GM19372 (cell line): ENCODE results near the gene POU2AF3.
"Not testable (repeated sequence)": the region's sequence is repeated elsewhere in the genome, so short reads cannot be mapped to it uniquely, and the experiment has no call there.

Experiments used
- ATAC-seq: cut with Tn5 transposase; IDR thresholded peaks from one replicate; pipeline ENCODE4 v1.9.1; 2021; ENCODE audit warnings: mild to moderate bottlenecking, low read depth, moderate library complexity; ENCODE audit not compliant: unreplicated experiment

POU2AF3 gene

DNA sequence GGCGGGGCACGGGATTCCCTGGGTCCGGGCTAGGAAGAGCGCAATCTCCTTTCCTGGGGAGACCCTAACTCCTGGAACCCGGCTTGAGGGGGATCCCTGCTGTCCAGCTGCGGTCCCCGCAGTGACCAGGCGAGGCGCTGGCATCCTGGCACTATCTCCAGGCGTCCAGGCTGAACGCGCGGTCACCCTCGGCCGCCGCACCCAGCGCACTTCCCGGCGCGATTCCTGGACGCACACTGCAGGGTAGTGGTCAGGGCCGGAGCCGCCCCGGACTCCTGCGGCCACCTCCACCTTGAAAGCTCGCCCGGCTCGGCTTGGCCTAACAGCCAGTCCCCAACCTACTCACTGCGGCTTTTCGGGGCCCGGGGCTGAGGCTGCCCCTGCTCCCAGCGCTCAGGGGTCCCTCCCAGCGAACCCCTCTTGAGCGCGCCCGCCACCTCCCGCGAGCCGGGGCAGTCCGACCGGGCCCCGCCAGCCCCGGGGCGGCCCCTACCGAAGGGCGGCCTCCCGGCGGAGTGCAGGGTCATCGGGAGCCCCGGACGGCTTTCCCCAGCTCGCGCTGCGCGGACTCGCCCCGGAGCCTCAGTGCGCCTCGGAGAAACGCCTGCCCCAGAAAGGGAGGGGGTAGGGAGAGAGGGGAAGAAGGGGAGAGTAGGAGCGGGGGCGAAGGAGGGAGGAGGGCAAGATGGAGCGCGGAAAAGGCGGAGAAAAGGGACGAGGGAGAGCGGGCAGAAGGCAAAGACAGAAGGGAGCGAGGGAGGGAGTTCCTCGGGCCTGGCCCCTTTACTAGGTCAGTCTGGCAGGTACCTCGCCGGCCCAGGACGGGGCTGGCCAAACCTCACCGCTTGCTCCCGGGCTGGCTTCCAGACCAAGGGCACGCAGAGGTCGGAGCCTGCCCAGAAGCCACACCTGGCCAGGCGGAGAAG is 1.0 kb downstream of the POU2AF3 start:
- no peak for ATAC-seq

DNA sequence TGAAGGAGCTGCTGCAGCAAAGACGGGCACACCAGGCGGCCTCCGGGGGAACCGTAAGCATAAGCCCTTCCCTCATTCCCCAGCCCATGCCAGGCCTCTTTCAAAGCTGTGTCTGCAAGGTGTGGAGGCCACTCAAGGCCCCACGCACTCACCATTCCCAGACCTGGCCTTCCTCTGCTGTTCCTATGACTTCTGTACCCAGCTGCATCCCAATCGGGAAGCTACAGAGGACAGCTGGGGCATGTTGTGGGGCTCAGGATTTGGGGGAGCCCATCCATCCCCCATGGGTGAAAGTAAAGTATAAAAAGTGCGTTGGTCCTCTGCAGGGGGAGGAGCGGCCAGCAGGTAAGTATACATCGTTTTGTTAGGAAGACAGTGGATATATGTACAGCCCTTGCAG is 2.2 kb downstream of the POU2AF3 start:
- ATAC-seq: no peak

DNA sequence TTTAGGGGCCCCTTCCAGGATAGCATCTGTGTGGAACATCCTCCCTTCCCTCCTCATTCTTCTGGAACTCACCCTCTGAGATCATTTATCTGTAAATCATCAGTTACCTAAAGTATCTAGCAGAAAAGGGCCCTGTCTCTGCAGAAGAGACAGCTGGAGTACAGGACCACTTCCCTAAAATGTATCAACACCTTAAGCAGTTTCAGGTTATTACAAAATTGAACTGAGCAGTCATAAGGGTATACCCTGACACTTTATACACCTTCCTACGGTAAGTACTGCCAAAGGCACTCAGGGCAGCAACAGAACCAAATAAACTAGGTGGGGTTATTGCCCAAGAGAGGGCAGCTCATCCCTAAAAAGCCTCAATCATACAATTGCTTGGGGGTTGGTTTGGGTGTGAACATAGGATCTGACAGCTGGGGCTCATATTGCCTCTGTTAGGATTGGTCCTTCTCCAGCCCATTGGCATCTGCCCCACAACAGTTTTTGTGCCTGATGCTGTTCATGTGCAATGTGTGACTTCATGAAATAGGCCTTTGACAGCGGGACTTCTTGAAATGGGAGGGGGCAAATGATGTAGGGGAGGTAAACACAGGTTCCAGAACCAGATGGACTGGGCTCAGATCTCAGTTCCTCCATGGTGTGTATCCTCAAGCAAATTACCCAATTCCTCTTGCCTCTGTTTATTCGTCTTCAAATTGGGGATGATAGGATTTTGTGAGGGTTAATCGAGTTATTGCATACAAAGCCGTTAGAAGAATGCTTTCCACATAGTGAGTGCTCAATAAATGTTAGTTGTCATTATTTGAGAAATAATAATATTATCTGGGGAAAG is 2.9 kb downstream of the POU2AF3 start:
- no peak for ATAC-seq

DNA sequence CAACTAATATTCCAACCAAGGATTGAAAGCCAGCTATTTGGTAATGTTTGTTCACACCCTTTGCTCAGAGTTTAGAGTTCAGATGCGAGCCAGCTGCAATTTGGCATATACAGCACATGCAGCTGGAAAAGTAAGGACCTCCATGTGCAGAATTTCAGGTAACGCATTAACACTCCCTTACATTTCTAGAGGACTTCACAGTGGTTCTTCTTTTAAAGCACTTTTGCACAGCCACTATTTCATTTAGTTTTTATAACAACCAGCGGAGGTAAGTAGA is 3.4 kb downstream of the POU2AF3 start:
- ATAC-seq: no peak

DNA sequence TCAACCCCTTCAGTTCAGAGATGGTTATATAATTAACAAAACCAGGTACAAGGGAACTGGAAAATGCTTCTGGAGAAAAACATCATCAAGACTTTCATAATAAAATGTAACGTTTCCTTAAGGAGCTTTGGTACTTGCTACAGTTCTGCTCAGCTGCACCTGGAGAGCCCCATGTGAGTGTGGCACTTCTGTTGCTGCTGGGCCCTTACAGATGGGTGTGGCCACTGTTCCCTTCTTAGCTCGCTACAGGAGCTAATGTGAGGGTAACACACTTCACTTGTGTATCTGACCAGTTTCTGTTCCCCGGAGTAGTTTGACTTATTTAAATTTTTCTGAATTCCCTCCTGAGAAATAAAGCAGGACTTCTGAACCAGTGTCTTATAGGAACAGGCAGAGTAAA is 4.0 kb downstream of the POU2AF3 start:
- ATAC-seq: no peak

DNA sequence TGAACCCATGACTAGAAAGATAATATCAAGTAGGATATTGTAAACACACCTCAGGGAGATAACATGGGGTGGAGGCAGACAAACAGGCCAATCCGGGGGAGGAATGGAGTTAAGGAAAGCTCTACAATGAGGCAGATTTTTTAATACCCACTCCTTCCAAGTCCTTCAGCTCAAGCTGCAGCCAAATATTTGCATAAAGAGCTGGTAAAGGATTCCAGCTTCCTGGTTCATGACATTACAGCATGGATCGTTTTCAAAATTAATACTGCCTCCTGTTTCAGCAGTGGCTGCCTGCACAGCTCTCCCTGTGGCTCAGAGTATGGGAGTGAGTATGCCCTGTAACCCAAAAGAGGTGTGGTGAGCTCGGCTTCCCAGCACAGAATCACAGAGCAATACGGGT is 5.1 kb downstream of the POU2AF3 start:
- no peak for ATAC-seq

DNA sequence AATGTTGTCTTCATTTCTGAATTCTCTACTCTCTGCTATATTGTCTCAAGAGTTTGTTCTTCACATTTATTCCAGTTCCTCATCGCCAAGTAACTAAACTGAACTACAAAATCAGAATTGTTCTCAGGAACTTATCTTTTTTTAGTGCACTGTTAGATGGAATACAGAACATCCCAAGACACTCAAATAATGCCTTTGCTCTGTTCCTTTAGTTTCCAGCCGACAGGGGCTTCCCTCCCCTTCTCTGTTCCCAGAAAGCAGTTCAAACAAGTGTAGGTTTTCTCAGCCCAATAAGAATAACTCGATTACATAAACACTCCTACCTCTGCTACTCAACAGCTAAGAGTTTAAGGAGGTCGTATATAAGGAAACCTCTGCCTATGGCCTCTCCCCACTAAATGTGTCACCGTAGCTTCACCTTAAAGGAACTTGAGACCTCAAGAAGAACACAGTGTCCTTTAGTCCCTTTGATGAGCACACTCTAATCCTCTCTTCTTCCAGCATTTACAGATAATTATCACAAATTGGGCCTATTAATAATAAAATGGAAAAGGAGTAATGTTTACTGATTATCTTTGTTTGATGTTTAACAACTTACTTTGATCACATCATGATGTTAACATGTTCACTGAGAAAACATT is 6.9 kb downstream of the POU2AF3 start:
- ATAC-seq: no peak

DNA sequence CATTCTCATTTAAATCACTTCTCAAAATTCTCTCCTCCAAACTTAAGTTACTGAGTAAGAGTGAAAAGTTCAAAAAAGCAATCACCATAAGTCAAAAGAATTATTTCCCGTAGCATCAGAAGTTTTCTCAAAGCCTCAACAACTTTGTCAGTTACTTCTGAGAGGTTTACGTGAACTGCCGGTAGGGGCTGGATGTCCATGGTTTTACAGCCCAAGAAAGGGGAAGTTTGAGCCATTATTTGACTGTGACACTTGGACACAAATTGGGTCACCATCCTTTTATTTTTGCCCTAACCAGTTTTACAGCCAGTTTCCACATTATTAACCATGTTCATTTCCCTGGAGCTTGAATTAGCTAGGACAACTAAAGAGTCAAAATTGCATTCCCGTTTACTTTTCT is 7.5 kb downstream of the POU2AF3 start:
- no peak for ATAC-seq

DNA sequence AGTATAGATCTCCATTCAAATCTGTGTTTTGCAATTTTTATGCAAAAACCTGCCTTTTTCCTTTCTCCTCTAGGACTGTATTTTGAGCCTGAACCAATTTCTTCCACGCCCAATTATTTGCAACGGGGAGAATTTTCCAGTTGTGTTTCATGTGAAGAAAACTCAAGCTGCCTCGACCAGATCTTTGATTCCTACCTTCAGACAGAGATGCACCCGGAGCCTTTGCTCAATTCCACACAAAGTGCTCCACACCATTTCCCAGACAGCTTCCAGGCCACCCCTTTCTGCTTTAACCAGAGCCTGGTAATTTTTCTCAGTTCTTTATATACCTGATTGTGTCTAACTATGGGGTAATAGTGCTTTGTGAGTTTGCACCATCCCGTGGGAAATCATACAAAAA is 8.0 kb downstream of the POU2AF3 start:
- no peak for ATAC-seq

DNA sequence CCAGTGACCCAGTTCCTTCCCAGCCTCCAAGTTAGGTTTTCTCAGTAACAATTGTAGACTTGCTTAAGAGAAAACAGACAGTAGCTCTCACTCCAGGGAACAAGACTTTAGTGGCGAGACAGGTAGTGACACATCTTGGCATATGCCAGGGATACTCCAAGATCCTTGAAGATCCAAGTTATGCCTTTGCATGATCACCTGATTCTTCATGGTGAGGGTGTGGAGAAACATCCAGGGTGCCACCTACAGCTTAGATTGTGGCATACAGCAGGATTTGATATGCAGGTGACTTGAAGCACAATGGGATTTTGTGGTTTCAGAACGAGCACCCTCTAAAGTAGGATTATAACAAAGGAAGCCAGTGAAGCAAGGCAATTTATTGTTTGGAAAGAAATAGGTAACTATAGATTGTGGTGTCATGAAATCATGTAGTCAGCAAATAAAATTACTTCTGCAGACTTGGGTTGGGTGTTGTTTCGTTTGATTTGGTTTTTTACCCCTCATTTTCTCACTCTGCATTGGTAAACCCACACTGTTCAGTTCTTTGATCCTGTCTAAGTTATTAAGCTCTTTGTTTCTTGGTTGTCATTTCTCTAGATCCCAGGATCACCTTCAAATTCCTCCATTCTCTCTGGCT is 9.2 kb downstream of the POU2AF3 start:
- no peak for ATAC-seq

DNA sequence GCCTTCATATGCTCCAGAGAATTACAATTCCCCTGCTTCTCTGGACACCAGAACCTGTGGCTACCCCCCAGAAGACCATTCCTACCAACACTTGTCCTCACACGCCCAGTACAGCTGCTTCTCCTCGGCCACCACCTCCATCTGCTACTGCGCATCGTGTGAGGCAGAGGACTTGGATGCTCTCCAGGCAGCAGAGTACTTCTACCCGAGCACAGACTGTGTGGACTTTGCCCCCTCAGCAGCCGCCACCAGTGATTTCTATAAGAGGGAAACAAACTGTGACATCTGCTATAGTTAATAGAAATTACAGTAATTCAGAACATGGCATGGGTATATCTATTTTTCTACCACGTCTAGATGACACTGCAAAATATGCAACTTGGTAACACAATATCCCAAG is 9.8 kb downstream of the POU2AF3 start:
- no peak for ATAC-seq

DNA sequence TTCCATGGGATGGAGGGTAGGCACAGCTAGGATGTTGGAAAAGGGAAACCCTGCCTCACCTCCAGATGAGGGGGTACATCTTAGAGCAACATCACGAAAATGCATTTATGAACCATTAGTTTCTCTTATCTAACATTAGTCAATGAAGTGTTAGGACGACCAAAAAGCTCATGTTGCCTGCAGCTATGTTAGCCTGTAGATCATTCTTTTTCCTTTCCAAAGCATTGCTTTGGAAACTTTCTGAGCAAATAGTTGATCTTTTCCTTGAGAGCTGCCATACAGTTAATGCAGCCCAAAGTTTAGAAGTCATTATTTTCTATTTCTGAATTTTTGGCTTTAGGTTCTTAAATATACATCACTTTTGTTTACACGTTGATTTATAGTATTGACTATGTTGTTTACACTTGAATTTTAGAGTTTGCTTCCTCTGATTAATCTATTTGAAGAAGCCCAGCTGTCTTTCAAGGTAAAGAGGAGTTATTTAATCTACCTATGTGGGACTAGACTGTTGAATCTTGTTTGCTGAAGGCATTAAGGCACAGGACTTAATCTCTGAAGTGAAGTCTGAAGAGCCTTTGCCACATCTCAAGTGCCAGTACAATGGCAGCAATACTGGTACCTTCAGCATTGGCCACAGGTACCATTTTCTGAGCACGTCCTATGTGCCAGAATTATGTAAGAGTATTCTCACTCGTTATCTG is 11.0 kb downstream of the POU2AF3 start:
- ATAC-seq: no peak

DNA sequence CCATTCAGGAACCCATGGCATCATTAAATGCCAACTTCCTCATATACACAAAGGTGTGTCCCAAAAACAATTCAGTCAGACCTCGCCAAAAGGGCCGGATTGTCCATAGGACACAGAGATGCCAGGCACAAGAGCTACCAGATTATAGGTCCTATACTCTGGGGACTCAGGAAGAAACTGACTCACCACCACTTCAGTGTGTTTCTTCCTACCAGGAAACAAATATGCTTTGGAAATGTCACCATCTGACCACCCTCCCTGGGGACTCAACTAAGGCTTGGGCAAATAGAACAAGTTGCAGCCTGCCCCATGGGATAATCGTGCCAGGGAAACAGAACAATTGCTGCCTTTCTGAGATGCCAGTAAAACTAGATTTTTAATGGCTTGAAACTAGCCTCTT is 11.7 kb downstream of the POU2AF3 start:
- no peak for ATAC-seq

DNA sequence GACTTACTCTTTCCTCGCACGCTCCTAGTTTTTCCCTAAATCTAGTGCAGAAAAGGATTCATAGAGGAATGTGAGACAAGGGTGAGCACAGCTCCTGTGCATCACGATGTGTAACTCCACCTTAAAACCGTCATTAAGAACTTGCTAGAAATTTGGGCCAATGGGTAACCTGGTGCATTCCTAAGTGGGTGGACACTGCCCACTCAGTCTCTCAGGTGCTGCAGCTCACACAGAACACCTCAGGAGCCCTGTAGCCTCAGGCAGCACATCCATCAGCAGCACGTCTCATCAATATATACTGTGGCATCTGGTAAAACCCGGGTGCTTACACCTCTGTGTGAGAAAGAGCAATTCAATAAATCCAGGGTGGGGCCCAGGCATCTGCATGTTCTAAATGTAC is 12.4 kb downstream of the POU2AF3 start:
- no peak for ATAC-seq

DNA sequence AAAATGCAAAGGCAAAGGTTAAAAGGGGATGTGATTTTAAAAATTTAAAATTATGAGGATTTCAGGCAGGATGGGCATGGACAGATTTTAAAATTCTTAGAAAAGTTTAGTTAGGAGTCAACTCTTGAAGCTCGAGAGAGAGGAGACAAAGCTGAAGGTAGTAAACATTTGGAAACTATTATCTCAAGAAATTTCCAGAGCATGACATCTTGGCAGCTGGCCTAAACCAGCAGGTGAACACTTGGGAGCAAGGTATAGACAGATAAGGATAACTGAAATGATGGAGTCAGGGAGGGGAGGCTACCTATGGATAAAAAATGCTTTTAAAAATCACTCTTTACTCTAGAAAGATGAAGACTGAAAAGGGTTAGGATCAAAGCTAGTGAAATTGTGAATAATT is 13.7 kb downstream of the POU2AF3 start:
- ATAC-seq: no peak

DNA sequence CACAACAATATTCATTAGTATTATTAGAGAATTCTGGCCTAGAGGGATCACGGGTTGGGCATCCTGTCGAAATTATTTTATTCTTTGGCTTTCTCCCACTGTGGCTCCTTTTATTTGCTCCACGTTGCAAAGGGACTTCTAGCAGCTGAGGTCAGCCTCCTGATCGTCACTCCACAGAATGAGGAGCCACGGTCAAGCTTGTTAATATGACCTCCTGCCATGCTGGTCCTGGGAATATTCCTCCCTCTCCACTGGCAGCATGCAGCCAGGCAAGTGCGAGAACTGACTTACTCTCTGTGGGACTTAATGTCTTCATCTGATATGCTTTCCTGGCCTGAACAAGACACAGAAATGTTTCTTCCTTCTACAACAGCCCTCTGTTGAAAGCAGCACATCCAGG is 20.9 kb downstream of the POU2AF3 start:
- ATAC-seq: no peak

DNA sequence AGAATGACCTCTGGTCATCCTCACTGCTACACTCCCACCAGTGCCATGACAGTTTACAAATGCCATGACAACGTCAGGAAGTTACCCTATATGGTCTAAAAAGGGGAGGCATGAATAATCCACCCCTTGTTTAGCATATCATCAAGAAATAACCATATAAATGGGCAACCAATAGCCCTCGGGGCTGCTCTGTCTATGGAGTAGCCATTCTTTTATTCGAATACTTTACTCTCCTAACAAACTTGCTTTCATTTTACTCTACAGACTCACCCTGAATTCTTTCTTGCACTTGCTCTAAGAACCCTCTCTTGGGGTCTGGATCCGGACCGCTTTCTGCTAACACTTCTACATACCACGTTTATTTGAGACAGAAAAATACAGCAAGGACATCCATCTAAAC is 21.9 kb downstream of the POU2AF3 start:
- not testable (repeated sequence) for ATAC-seq

DNA sequence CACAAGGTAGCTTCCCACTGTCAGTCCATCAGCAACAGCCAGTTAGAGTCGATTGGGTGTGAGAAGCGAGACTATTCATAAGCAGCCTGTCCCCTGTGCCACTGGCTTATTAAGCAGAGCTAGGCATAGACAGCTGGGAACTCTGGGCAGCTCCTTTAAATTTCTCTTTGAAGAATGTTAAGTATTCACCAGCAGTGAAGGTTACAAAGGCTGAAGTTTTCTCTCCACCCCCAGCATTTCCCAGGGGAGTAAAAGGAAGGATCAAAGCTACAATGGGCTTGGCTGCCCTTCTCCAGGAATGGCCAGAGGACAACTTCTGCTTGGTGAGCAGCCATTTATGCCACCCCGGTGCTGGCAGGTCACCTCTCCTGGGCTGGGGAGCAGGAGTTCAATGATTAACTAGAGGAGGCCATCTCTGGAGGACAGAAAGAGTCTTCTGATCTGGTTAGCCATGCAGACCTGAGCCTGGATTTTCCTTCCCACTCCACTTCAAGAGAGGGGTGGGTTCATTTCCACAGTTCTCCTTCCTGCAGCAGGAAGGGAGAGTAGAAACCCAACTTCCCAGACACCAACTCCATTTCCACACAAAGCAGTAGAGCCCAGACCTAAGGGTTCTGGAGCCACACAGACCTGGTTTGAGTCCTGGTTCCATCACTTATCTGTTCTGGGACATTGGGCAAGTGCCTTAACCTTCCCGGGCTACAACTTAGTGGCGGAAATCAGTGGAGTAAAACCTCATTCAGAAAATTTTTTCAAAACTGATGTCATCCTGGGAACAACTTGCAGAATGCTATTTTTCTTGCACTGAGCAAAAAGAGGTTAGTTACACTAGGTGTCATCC is 22.6 kb downstream of the POU2AF3 start:
- ATAC-seq: no peak

DNA sequence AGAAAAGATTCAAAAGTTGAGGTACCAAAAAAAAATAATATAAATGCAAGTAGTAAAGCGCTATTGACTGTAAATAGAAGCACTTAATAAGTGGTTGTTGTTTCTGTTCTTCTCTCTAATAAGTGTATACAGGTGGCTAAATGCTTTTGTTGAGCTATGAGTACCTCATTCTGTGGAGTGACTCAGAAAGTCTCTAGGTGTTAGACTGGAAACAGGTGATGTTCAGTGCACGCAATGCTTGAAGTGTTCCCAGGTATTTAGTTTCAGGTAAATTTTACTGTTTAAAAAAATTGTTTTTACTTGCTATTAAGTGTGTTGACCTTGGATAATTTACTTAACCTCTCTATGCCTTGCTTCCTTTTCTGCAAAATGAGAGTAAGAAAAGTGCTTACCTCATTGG is 24.2 kb downstream of the POU2AF3 start:
- ATAC-seq: no peak
